Activated naive CD8-positive, alpha-beta T cell treated with anti-CD3 and anti-CD28 coated beads, Interleukin-2, amount 50 U/mL, for 16 hours (primary cell): ENCODE results near the gene REXO4.
"Not testable (repeated sequence)": the region's sequence is repeated elsewhere in the genome, so short reads cannot be mapped to it uniquely, and the experiment has no call there.

ENCODE experiments used
- DNase-seq: peaks from one replicate; pipeline ENCODE4 v3.0.0-alpha.2; 2020; ENCODE audit warnings: low read depth, low spot score

REXO4 gene

GRCh38 chr9:133421615-133422542, 4.1 kb upstream of the REXO4 start, which contains the start of gene ADAMTS13:
TSS of gene ADAMTS13 (plus strand) at chr9:133422367. CDS start at chr9:133422444, 77 bp downstream.
- DNase-seq, result no peak

- DNase-seq, result no peak
Observed at GRCh38 chr9:133420392-133420827, 2.6 kb upstream of the REXO4 start.

- no peak for DNase-seq
Observed at GRCh38 chr9:133419005-133419404, 1.2 kb upstream of the REXO4 start.

DNA sequence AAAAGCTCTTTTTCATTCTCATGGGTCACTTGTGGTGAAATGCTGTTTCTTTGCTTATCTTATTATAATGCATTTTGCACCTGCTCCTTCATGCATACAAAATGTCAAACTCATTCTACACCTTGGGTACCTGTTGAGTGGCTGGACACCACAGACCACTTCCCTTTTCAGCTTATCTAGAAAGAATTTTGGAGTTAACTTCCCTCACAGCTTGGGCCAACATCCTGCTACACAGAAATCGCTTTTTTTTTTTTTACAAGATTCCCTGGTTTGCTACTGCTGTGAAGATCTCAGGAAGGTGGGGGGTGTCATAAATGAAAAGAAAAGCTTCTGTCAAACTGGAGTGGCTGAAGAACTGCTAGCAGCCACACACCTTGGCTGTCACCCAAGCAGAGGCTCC, 2.6 kb downstream of the REXO4 start:
- DNase-seq, result no peak

- DNase-seq, result no peak
Observed at GRCh38 chr9:133408042-133408441, 9.8 kb downstream of the REXO4 start.

- DNase-seq, result peak; percentile 60
Observed at GRCh38 chr9:133406480-133407307, 11.1 kb downstream of the REXO4 start.

GRCh38 chr9:133405508-133406438, 12.0 kb downstream of the REXO4 start:
- DNase-seq, result no peak

DNA sequence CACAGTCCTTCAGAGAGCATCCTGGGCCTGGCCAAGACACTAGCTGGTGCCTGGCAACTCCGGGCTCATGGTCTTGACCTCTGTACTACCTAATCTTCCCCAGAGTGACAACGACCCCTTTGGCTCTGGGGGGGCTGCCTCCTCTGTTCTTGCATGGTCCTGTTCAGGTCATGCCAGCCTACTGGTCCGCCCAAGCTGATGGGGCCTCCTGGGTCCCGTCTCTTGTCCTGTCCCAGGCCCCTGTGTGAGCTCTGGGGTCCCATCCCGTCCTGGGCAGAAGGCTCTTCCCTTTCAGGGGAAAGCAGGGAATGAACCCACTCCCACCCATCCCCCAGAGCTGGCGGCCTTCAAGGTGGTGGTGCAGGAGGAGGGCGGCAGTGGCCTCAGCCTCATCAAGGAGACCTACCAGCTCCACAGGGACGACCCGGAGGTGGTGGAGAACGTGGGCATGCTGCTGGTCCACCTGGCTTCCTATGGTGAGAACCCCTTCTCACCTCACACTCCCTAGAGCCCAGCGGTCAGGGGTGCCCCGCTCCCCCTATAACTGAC, 13.3 kb downstream of the REXO4 start:
- DNase-seq, result no peak

DNA sequence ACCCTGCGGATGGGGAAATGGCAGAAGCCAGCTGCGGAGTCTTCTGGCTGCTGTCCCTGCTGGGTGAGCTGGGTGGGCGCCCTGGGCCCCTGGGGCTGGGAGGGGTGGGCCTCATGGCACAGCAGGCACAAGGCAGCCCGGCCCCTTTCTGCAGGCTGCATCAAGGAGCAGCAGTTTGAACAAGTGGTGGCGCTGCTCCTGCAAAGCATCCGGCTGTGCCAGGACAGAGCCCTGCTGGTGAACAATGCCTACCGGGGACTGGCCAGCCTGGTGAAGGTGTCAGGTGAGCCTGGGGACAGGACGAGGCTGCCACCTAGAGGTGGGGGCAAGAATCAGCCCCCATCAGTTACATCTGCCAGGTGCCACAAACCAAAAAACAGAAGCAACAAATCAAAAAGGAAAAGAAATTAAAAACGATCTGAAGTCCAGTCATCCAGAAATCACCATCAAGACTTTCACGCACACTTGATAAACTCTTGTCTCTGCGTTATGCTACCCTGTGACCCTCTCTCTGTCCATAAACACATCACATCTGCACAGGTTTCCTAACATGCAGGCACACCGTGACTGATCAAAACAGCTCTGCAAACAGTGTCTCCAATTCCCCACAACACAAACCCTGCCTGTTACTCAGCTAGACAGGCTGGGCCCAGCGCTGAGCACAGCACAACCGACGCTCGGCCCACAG, 13.9 kb downstream of the REXO4 start:
- peak; percentile 17 for DNase-seq

DNA sequence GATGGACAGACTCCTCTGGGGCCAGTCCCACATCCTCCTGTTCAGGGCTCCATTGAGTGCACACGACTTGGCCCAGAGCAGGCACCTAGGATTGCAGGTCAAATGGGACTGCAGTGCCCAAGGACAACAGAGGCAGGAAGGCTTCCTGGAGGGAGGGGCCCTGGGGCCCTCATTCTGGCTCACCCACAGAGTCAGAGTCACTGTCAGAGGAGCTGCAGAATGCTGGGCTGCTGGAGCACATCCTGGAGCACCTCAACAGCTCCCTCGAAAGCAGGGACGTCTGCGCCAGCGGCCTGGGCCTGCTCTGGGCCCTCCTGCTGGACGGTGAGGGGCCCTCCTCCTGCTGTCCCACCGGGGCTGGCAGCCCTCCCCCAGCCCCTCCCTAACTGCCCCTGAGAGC, 15.1 kb downstream of the REXO4 start:
- no peak for DNase-seq

GRCh38 chr9:133401588-133401987, 16.2 kb downstream of the REXO4 start:
- no peak for DNase-seq

DNA sequence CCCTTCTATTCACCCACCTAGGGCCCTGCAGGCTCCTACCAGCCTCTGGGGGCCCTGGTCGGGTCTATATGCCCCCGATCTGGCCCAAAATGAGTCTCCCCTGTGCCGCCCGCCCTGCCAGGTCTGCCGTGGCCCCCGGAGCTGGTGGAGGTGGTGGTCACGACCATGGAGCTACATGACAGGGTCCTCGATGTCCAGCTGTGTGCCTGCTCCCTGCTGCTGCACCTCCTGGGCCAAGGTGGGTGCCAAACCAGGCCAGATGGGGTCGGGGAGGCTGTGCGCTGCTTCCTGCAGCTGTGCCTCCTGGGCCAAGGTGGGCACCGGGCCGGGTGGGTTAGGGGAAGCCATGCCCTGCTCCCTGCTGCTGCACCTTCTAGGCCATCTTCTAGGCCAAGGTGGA, 17.5 kb downstream of the REXO4 start:
- DNase-seq, result no peak

GRCh38 chr9:133397895-133398294, 19.9 kb downstream of the REXO4 start:
- no peak for DNase-seq

GRCh38 chr9:133397370-133397769, 20.4 kb downstream of the REXO4 start:
- DNase-seq, result no peak

GRCh38 chr9:133396952-133397351, 20.9 kb downstream of the REXO4 start:
- no peak for DNase-seq

GRCh38 chr9:133394687-133395271, 23.0 kb downstream of the REXO4 start:
- no peak for DNase-seq

DNA sequence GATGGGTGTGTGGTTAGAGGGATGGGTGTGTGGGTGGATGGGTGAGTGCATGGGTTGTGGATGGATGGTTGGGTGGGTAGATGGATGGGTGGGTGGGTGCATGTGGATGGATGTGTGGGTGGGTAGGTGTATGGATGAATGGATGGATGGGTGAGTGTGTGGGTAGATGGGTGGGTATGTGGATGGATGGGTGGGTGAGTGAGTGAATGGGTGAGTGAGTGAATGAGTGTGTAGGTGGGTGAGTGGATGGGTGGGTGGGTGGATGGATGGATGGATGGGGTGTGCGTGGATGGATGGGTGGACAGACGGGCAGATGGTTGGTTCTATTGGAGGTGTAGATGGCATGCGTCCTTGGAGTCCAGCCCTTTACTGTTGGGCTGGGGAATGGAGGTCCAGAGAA, 24.4 kb downstream of the REXO4 start:
- DNase-seq, result no peak

DNA sequence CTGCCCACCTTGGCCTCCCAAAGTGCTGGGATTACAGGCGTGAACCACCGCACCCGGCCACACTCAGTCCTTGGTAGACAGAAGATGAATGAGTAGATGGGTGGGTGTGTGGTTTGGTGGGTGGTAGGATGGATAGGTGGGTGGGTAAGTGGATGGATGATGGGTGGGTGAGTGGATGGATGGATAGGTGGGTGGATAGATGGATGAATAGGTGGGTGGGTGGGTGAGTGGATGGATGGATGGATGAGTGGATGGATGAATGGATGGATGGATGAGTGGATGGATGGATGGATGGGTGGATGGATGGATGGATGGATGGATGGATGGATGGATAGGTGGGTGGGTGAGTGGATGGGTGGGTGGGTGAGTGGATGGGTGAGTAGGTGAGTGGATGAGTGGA, 25.5 kb downstream of the REXO4 start:
- not testable (repeated sequence) for DNase-seq

DNA sequence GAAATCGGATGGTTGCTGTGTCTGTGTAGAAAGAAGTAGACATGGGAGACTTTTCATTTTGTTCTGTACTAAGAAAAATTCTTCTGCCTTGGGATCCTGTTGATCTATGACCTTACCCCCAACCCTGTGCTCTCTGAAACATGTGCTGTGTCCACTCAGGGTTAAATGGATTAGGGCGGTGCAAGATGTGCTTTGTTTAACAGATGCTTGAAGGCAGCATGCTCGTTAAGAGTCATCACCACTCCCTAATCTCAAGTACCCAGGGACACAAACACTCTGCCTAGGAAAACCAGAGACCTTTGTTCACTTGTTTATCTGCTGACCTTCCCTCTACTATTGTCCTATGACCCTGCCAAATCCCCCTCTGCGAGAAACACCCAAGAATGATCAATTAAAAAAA, 26.4 kb downstream of the REXO4 start:
- not testable (repeated sequence) for DNase-seq

- DNase-seq, result no peak
Observed at GRCh38 chr9:133390713-133391112, 27.1 kb downstream of the REXO4 start.
